NCI-H128 (cell line): ENCODE results near the gene SPSB1.
A peak's percentile ranks its signal among the peaks of the same experiment; 100 is the strongest.

Experiments used
- DNase-seq: peaks from one replicate; lab custom pipeline; 2025; ENCODE audit not compliant: unreplicated experiment; lab: John Stamatoyannopoulos, UW

The SPSB1 gene

DNA sequence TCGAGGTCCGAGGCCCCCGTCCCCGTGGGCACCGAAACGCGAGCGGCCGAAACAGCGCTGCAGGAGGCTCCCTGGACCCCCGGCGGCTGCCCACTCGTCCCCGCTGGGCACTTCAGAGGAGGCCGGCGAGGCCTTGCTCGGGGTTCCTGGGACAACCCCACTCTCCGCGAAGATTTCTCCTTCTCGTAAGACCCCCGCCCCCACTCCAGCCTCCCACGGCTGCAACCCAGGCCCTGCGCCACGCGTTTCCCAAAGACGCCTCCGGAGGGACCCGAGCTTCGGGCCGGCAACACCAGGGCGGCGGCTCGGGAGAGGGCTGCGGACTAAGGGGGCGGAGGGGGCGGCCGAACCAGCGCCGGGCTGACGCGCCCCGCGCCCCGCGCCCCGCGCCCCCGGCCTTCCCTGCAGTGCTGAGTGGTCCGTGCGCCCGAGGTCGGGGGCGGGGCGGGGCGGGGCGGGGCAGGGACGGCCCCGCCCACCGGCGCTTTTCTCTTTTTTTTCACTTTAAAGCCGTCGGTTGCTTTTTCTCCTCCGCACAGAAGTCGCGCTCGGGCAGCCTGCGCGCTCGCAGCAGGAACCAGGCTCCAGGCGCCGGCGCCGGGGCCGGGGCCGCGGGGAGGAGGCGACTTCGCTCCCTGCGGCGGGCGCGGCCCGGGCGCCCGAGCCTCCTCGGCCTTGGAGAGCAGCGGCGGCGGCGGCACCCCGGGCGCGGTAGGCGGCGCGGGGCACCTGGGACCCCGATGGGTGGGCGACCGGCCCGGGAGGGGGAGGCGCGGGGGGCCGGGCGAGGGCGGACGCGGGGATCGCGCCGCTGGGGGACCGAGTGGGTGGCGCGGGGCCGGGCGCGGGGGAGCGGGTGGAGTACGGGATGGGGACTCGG, at the start of gene SPSB1:
SPSB1 (plus strand) TSS at position 534 of the 880 bp plus-strand sequence. CDS start 62,998 bp downstream, outside the sequence.
- DNase-seq, result peak; percentile 55

DNA sequence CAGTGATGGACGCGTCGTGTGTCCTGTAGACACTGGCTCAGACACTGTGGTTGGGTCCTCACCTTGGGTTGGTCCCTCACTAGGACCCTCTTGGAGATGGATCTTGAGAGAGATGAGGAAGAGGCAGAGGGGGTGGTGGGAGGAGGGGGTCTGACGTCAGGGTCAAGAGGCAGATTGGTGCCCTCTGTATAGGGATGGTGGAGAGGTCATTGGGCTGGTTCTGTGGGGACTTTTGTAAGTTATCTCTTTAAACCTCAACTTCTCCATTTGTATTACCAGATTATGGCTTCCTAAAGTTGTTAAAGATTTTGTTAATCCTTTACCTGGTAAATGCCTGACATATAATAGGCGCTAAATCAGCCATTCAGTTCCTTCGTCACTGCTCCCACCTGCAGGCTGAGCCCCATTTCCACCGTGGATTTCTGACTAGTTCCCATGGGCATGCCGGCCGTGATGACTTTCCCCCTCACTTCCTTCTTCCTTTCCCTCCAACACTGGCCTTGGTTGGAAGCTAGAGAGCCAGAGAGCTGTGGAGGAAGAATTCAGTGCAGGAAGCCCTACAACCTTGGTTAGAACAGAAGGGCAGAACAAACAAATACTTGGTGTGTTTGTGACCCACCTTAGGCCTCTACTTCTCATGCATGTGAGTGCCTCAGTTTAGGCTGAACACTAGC, 49.5 kb upstream of the SPSB1 start:
- DNase-seq, result no peak

DNA sequence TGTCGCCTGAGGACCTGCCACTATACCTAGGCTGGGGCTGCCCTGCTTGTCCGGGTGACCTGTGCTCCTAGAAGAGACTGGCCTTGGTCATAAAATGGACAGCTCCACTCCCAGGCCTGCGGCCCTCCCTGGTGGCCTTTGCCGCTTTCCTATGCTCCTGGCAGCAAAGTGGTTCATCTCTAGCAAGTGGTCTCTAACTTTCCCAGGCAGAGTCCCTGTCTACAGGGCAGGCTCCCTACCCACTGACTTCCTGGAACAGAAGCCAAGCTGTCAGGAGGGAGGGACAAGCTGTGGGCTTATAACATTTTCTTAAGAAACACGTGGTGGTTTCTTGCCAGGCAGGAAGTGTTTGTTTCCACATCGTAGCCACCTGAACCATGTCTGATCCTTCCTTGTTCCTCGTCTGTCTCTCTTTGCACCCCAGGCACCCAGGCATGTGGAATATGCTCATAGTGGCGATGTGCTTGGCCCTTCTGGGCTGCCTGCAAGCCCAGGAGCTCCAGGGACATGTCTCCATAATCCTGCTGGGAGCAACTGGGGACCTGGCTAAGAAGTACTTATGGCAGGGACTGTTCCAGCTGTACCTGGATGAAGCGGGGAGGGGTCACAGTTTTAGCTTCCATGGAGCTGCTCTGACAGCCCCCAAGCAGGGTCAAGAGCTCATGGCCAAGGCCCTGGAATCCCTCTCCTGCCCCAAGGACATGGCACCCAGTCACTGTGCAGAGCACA, 48.0 kb upstream of the SPSB1 start:
- DNase-seq, result no peak

- DNase-seq, result no peak
Observed at GRCh38 chr1:9245230-9245619, 47.5 kb upstream of the SPSB1 start.

DNA sequence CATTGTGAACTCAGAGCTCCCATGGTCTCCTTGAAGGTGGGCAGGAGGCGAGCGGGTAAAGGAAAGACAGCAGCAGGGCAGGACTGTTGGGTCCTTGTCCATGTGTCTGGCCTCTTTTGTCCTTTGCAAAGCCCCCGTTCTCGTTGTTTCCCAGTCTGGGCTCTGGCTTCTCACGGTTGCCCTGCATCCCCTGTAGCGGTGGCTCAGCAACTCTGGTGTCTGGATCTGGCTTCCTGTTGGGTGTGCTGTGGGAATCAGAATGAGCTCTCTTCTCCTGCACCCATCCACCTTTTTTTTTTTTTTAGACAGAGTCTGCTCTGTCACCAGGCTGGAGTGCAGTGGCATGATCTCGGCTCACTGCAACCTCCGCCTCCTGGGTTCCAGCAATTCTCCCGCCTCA, 47.0 kb upstream of the SPSB1 start:
- no peak for DNase-seq

DNA sequence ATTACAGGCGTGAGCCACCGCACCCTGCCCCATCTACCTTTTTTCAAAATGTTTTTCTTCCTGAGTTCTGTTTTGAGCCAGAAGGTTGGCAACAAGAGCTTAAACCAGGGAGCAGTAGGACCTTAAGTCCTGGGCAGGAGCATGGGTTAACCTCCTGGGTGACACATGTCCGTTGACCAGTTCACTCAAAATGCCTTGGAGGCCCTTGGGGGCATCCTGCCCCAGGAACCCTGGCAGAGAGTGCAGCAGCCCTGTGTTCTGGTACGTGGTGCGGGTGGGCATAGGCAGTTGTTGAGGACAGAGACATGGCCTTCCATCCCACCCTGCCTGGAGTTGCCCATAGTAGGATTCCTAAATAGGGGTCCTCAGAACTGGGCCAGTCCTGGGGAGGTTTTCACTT, 46.5 kb upstream of the SPSB1 start:
- no peak for DNase-seq

- no peak for DNase-seq
Observed at GRCh38 chr1:9246841-9247785, 45.6 kb upstream of the SPSB1 start.

DNA sequence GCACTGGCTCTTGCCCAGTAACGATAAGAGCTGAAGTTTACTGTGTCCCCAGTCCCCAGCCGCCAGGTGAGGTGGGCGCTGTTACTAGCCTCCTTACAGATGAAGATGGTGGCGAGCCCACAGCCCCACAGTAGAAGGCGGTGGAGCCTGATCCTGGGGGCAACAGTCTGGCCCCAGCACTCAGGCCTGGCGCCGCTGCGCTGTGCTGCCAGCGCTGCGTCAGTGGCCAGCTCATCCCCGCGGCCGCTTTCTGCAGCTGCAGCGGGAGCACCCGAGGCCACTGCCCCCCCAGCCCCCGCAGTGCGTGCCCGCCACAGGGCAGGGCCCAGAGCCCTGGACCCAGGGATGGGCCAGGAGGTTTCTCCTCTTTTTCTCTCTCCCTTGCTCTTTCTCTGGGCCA, 44.8 kb upstream of the SPSB1 start:
- no peak for DNase-seq

DNA sequence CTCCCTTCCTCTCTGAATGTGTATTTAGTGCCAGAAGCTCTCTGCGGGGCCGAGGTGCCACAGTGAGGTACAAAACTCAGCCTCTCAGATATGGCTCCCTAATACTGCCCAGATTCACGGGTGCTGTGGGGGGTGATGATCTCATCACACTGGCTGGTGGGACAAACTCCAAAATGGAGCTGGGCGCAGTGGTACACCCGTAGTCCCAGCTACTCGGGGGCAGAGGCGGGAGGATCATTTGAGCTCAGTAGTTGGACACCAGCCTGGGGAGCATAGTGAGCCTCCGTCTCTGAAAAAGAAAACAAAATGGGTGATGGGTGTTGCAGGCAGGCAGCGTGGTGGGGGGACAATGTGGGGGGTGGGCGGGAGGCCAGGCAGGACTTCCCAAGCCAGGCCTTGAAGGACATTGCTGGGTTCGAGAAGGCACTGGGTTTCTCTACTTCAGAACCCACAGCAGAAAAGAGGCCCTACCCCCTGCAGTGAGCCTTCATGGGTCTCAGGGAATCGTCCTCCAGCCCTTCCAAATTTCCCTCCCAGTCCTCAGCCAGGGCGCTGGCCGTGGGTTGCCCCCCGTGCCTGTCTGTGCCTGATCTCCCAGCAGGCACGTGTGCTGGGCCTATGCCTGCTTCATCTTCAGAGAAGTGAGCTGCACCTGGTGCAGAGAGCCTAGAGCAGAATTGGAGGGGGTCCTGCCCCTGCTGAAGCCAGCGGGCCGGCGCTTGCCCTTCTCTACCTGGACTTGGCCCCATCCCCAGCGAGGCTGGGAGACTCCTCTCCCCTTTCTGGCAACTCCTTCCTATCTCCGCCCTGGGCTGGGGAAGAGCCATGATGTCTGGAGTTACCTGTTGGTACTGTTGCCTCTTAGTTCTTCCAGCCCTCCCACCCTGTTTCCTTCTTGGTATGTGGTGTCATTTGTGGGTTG, 44.1 kb upstream of the SPSB1 start:
- no peak for DNase-seq

- DNase-seq, result no peak
Observed at GRCh38 chr1:9249263-9249533, 43.5 kb upstream of the SPSB1 start.

GRCh38 chr1:9249534-9250410, 42.9 kb upstream of the SPSB1 start:
- DNase-seq, result no peak

DNA sequence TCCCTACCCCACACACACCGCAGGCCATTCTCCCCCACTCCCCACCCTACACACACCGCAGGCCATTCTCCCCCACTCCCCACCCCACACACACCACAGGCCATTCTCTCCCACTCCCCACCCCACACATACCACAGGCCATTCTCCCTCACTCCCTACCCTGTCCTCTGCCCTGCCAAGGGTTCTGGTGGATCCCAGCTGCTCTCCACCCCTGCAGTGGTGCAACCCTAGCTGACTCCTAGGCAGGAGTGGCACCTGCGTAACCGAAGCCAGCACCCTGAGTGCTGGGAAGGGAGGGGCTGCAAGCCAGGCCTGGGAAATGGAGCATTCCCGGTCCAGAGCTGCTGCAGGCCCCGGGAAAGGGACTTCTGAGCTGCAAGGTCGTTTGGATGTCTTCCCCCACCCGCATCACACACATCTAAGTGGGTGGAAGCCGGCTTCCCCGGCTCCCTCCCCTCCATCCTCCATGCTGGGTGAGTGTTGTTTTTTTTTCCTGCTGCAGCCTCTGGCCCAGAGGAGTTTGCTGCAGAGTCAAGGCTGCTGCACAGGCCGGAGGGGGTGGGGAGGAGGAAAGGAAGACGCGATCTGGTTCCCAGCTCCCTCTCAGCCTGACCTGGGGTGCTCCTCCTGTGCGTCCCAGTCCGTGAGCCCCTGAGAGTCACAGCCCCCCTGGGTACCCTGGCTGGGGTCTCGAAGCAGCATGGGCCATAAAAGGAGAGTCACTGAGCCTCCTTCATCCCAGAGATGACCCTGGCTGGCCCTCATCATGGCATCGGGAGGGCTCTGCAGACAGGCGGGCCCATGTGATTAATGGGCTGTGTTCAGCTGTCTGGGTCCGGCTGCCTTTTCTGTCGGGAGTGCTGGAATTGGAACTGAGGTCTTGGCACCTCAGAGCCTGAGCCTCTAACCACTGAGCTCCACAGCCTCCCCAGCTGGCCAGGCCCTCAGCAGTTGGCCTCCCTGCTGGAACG, 42.0 kb upstream of the SPSB1 start:
- no peak for DNase-seq

- DNase-seq, result no peak
Observed at GRCh38 chr1:9251501-9251900, 41.2 kb upstream of the SPSB1 start.

- DNase-seq, result no peak
Observed at GRCh38 chr1:9253004-9253403, 39.7 kb upstream of the SPSB1 start.

DNA sequence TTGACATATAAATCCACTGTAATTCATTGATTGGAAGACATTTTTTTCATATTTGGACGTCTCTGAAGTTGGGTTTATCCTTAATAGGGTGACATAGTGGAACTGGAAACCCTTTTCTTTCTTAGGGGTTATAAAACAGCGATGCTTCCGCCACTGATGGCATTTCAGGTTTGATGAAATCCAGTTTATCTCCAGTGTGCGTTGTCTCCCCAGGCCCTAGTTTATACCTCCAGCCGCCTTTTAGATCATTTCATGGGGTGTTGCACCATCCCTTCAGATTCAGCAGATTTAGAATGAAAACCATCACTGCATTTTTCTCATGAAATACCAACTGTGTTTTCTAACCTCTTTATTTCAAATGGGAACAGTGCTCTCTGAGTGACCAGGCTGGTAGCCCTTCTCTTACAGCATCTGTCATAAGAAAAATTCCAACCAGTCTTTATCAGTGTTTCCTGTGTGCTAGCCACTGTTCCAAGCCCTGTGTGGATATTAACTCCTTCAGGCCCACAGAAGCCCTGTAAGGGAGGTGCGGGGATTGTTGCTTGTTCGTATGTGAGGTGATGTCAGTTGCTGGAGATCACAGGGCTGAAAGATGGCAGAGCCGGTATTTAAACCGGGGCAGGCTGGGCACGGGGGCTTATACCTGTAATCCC, 39.1 kb upstream of the SPSB1 start:
- DNase-seq, result no peak

DNA sequence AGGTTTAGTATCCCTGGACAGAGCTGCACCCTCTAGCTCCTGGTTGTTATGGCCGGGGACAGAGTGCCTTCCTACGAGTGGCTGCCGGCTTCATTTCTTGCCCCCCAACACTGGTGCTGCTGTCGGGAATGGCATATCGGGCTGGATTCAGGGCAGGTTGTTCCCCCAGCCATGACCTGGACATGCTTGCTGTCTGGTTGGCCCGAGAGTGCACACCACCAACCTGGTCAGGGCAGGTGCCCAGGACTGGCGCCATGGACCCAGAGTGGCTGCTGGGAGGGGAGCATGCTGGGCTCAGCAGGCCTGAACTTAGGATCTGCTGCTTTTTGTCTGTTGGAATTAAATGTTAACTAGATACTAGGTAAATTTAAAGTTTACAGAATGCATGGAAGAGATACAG, 36.4 kb upstream of the SPSB1 start:
- DNase-seq, result no peak

DNA sequence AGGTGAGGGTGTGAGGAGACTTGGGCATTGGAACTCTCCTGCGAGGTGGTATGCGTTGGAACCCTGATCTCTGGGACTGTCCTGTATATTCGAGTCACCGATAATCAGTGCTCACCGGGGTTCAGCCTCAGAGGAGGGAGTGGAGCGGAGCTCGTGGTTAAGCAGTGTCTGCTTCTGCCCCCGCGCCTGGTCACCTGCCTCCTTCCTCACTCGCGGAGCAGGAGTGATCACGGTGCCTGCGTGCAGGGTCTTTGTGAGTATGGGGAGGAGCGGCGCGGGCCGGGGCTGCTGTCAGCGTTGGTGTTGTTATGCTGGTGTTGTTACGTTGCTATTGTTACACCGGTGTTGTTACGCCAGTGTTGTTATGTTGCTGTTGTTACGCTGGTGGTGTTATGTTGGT, 34.8 kb upstream of the SPSB1 start:
- DNase-seq, result no peak
